GM12872 (cell line): ENCODE data around the gene LPIN3.

Experiments
- TF ChIP-seq, protein P1 (sequence below): IDR thresholded peaks from 3 replicates; pipeline ENCODE4 v1.5.1; 2011; ENCODE audit warnings: low read depth, mild to moderate bottlenecking, low read length, moderate library complexity; ENCODE audit not compliant: insufficient read depth

LPIN3 gene, protein sequence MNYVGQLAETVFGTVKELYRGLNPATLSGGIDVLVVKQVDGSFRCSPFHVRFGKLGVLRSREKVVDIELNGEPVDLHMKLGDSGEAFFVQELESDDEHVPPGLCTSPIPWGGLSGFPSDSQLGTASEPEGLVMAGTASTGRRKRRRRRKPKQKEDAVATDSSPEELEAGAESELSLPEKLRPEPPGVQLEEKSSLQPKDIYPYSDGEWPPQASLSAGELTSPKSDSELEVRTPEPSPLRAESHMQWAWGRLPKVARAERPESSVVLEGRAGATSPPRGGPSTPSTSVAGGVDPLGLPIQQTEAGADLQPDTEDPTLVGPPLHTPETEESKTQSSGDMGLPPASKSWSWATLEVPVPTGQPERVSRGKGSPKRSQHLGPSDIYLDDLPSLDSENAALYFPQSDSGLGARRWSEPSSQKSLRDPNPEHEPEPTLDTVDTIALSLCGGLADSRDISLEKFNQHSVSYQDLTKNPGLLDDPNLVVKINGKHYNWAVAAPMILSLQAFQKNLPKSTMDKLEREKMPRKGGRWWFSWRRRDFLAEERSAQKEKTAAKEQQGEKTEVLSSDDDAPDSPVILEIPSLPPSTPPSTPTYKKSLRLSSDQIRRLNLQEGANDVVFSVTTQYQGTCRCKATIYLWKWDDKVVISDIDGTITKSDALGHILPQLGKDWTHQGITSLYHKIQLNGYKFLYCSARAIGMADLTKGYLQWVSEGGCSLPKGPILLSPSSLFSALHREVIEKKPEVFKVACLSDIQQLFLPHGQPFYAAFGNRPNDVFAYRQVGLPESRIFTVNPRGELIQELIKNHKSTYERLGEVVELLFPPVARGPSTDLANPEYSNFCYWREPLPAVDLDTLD

DNA sequence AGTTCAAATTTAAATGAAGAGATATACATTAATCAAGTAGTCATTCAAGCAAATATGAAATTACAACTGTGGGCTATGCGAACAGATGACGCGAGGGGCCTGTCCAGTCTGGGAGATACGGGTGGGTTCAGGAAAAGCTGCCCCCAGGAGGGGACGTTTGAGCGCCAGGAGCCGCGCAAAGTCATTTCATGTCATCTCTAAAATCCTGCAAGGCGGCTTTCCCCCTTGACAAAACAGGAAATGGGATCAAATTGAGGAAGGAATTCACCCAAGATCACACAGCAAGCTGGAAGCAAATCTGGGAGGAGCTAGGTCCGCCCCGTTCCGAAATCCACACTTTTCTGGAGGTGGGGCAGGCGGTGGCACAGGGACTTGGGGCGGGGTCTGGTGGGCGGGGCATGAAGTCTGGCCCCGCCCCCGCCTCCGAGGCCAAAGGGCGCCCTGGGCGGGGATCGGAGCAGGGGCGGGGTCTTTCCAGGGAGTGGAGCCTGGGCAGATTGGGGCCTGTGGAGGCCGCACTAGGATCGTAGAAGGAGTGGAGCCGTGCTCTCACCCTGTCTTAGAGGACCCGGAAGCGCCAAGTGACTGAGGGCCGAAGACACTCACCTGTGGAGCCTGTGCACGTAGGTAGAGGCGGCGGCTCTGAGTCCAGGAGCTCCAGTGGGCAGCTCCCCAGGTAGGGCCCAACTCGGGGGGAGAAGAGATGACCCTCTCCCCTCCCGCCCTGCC, at the start of gene LPIN3:
Gene LPIN3, plus strand, starts transcription at position 495 of the 729 bp plus-strand sequence. CDS start 4,983 bp downstream, outside the sequence.
- TF ChIP-seq, protein P1, sequence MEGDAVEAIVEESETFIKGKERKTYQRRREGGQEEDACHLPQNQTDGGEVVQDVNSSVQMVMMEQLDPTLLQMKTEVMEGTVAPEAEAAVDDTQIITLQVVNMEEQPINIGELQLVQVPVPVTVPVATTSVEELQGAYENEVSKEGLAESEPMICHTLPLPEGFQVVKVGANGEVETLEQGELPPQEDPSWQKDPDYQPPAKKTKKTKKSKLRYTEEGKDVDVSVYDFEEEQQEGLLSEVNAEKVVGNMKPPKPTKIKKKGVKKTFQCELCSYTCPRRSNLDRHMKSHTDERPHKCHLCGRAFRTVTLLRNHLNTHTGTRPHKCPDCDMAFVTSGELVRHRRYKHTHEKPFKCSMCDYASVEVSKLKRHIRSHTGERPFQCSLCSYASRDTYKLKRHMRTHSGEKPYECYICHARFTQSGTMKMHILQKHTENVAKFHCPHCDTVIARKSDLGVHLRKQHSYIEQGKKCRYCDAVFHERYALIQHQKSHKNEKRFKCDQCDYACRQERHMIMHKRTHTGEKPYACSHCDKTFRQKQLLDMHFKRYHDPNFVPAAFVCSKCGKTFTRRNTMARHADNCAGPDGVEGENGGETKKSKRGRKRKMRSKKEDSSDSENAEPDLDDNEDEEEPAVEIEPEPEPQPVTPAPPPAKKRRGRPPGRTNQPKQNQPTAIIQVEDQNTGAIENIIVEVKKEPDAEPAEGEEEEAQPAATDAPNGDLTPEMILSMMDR: no peak

DNA sequence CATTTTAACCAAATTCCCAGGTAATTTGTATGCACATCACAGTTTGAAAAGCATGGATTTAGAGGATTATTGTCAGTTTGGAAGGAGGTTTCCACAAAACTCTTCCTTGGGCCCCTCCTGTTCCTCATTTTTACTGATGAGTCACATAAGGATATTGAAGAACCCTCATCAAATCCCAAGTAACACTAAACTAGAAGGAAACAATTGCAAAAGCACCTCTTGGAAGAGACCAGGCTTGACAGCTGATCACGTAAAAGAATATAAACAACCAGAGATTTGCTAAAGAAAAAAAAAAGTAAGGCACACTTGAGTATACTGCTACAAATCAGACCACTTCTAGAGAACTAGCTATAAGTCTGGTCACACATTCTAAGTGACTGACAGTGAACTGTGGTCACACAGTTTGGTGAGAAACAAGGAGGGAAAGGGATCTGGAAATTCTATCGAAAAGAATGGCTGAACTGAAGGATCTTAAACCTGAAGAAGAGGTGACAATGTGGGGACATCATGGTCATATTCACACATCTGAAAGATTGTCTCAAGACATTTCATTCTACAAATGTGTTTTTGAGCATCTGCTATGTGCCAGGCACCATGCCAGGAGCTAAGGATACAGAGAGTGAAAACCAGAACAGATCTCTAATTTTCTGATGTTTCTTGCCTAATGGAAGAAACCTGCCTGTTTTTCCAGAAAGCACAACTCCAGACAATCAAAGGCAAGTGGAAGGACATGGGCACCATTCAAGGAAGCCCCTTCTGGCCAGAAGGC, 47.2 kb upstream of the LPIN3 start:
- TF ChIP-seq, protein P1: no peak

- TF ChIP-seq, protein P1: no peak
Observed at GRCh38 chr20:41299899-41300298, 40.7 kb upstream of the LPIN3 start.

DNA sequence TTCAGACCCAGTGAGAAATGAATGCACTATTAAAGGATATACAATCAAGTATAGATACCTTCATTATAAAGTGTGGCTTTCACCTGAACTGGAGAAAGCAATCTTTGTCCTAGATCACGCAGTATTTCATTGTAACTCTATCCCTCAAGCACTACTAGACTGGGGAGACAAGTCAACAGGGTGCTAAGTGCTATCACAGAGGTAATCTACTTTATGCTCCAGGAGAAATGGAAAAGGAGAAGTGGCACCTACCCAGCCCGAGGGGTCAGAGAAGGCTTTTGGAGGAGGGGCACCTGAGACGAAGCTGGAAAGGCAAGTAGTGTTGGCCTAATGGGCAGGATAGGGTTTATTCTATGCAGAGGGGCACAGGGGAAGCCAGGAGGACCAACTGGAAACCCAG, 40.2 kb upstream of the LPIN3 start:
- TF ChIP-seq, protein P1: no peak

DNA sequence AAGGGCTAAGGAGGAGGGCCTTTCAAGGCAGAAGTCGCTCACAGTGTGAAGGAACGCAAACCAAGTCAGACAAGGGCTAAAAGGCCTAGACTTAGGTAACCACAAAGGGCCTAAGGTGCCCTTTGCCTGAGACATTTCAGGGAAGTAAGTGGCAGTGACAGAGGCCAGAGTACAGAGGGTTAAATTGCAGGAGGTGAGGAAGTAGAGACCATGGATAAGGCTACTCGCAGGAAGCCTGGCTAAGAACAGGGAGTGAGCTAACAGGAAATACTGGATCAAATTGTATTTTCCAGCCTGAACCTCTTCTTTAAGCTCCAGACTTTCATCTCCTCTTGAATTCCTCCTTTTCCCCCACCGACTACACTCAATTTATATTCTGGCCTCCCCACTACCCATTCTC, 39.7 kb upstream of the LPIN3 start:
- TF ChIP-seq, protein P1: no peak

DNA sequence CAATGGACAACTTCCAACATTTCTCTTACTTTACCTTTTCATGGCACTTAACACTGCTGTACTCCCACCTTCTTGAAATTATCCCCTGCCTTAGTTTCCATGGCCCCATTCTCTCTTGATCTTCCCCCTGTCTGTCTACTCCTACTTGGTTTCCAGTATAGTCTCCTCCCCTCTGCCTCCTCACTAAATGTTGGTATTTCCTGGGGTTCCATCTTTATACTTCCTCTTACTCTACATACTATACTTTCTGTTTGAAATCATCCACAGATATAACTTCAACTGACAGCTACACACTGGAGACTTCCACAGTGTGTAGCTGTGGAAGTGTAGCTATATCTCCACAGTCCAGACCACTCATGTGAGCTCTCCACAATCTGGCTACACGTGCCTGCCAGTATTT, 36.6 kb upstream of the LPIN3 start:
- TF ChIP-seq, protein P1: no peak
